NCI-H2081 (cell line): Measurements from ENCODE around the gene TRIM8.

Experiments
- DNase-seq, 2 experiments: peaks; one replicate each; lab custom pipeline; 2025; lab: John Stamatoyannopoulos, UW

TRIM8 gene

DNA sequence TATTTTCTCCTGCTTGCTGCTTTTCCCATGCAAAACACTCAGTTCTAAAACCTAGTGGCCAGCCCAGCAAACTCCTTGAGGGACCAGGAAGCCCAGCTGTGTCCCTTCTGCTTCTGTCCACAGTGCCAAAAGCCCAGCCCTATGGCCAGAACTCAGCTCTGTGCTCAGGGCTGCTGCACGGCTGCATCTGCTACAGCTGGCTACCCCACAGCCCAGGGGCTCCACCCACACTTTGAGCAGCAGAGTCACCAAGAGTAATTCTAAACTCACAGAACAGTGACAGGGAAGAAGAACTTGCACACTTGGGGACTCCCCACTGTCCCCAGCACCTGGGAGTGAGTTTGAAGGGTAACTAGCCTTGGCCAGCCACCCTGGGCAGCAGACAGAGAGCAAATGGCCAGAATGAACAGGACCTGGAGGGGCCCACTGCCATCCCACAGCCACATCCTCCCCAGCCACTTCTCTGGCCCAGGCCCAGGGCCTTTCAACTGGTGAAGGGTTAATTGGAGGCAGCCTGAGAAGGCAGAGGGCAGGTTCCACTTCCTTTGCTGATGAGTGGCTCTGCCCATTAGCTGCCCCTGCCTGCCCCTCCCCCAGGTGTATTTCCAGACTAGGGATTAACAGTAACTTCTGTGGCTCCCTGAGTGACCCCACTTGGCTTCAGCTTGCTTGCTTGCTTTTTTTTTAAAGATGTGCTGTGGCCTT is 28.1 kb upstream of the TRIM8 start:
- no peak for DNase-seq

DNA sequence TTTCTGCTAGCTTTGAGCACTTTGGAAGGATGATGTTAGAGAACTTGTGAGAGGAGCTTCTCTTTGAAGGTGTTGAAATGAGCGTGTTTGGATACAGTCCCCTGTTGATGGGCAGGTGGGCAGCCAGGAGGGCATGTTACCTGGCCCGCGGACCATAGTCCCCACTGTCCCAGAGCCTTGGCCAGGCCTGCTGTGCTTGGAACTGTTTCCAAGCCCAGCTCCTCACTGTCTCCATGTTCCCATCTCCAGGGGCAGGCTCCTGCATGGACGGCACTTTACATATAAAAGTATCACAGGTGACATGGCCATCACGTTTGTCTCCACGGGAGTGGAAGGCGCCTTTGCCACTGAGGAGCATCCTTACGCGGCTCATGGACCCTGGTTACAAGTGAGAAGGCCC is 27.2 kb upstream of the TRIM8 start:
- no peak for DNase-seq

DNA sequence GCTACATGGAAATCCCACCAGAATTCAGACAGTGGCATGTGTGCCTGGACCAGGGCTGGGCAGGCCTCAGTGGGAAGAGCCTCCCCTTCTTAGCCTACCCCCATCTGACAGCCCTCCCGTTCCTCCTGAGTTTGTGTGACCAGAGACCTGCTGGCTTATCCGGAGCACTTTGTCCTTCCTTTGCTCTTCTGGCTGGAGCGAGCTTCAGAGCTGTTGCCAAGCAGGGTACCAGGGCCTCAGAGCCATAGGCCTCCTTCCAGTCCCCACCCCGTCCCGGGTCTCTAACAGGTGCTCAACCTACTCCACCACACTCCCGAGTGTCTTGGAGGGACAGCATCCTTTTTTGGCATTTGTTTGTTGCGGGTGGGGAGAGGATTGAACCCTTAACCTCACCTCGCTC is 26.5 kb upstream of the TRIM8 start:
- DNase-seq, result no peak

DNA sequence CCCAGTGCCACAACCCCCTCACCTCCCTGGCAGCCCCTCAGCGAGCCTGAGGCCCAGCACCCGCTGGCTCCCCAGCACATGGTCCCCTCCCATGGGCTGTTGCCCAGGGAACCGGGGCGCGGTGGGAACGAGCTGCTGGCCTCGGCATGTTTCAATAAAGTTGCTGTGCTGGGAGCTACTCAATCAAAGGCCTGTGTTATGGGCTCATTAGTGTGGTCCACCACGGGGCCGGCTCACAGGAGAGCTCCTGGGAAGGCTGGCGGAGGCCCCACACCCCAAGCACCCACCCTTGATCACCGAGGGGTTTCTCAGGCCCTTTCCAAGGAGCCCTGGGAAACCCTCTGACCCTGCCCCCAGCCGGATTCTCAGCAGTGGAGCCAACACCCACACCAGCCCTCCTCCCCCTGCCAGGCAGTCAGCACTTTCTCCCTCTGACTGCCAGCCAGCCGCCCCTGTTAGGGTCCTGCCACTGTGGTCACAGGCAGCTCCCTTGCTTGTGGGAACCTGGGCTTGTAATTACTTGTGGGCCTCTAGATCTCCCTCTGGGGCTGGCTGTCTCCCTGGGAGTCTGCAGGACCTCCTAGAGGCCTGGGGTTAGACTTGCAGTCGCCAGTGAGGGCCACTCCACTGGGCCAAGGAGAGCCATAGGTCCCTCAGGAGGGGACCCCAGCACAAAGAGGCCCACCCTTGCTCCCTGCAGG is 24.8 kb upstream of the TRIM8 start:
- no peak for DNase-seq

DNA sequence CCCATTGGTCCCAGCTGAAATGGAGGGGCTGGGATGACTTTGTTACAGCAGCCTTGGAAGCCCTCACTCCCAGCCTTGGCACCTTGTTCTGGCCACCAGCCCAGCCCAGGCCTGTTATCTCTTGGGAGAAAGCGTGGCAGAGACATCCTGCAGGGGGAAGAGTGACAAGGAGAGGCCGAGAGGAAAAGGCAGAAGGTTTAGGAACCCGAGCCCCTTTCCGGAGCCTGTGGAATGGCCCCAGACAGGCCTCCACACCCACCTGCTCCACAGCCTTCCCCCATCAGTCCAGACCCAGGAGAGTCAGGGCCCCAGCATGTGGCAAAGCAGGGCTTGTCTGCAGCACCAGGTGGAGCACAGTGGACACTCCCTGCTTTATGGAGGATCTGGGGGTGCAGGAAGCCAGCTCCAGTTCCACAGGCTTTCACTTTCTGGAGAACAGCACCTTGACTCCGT is 24.1 kb upstream of the TRIM8 start:
- DNase-seq, result no peak

DNA sequence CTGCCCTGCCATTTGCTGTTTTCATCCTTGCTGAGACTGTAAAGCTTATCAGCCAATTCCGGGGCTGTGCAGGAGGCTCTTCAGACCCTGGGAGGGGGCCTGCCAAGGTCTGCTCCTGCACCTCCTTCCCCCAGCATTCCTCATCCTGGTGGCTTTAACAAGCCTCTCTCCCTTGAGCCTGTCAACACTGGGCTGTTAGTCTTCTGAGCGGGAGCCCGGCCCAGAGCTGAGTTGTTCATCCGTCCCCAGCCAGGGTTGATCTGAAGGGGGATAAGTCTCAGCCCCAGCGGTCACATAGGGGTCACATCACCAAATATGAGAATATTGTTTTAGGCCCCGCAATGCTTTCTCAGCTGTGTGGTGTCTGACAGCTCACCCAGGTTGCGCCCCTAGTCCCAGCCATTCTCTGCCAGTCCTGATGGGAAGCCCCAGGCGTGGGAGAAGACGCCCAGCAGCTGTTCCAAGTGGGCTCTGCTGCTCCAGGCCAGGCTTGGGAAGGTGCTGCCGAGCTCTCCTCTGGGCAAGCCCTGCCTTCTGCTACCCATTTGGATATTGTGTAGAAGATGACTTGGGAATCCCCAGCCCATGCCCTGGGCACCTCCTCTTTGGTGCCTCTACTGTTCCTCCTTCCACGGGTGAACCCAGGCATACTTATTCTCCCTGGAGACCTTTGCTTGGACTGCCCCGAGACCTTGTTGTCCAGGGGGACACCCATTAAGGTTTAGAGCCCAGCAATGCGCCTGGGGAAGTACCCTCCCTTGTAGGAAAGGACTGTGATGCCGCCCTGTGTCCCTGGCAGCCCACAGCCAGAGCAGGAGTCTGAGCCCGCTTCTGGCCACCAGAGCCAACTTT is 23.5 kb upstream of the TRIM8 start:
- DNase-seq, result no peak

DNA sequence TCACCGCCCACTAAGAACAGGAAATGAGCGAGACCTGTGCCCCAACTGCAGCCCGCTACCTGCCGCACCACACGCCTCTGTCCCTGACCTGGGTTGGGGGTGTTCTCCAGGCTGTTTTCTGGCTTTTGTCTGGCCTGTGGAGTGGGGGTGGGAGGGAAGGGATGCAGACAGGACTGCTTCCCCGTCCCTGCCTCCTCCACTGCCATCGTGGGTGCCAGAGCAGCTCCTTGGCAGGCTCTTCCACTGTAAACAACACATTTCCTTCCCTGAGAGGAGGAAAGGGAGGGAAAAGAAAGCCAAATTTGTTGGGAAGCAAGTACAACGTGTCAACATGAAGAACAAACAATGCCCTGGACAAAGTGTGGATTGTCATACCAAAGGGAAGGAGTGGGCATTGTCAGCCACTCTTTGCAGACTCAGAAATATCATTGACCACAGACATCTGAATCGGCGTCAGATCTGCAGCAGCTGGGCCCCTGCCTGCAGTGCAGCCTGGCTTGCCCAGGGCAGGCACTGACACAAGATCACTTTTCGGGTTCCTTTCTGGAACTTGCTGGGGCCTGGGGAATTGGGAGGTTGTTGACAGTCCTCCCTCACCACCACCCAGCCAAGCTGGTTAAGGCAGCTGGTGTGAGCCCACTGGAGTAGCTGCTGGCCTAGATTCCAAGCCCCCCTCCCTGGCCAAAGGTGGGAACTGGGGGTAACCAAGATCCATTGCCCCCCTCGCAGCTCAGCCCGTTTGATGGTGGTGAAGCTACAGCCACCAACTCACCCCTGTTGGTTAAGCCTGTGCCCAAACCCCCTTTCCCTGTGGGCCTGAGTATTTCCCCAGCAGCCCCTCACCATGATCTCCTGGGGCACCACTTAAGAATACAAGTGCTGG is 22.6 kb upstream of the TRIM8 start:
- no peak for DNase-seq

DNA sequence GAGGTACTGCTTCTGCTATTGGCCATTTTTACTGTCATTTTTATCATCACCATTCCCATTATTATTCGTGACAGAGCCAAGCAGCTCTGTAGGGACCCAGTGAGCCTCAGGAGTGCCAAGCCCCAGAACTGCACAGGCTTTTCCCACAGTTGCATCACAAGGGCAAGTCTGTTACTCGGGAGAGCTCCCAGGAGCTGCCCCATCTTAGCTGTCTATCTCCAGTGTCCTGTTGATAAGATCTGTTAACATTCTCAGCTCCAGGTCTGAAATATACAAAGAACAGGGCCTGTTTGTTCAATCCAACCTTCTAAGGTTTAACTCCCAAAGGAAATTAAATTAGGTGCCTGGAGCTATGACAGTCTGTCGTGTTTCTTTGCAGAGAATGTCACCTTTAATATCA is 20.2 kb upstream of the TRIM8 start:
- DNase-seq, result no peak

DNA sequence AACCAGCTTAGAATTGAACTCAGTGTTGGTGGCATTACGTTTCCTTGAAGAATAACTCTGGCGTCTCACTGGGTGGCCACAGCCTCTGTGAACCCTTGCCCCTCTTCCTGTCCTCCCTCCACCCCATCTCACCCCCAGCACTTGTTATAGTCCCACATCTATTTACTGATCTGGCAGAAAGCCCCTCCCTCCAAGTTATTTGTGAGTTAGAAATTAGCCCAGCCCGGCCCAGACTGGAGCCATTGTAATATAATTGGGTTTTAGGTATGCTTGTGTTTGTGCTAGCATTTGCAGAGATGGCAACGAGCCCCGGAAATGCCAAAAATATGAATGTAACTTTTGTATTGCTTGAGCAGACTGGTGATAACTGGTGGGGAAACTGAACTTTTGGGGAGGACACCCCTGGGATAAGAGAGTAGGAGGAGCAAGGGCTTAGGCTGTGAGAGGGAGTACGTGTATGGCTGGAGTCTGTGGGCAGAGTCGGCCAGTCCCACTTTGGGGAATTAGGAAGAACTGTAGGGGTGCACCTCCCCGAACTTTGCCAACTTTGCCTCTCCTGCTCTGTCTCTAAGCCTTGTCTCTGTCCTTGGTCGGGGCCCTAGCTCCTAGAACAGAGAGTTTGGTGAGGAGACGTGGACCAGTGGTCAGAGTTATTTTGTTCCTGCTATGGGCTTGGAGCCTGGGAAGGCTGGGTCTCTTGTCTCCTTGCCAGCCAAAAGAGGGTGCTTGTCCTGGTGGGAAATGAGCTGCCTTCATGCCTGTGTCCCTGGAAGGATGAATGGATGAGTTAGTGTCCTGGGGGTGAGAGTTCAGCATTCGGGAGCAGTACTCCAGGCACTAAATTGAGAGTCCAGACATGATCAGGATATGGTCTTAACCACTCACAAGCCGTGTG is 19.3 kb upstream of the TRIM8 start:
- no peak for DNase-seq

DNA sequence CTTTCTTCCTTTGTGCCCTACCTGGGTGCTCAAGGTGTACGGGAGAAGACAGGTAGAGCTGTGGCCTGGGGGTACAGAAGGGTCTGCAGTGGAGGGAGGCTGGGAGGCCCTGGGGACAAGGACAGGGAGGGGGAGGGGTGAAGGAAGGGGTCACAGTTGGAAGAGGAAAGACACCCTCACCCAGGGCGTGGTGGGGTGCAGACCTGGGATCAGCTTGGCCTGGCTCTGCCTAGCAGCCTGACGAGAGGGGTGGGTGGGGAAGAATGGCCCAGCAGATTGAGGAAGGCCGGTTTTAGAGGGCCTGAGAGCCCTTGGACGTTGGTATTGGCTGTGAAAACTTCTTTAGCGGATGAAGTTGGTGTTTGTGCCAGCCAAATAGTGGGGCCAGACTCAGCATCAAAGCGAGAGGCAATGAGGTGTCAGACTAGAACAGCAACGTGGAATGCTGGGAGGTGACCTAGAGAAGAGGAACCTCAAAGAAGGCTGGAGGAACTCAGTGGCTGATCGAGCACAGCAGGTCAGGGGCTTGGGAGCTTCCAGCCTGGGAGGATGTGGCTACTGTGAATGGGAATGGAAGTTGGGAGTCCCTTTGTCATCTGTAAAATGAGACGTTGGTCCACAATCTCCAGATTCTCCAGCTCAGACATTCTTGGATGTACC is 18.1 kb upstream of the TRIM8 start:
- DNase-seq, result no peak

DNA sequence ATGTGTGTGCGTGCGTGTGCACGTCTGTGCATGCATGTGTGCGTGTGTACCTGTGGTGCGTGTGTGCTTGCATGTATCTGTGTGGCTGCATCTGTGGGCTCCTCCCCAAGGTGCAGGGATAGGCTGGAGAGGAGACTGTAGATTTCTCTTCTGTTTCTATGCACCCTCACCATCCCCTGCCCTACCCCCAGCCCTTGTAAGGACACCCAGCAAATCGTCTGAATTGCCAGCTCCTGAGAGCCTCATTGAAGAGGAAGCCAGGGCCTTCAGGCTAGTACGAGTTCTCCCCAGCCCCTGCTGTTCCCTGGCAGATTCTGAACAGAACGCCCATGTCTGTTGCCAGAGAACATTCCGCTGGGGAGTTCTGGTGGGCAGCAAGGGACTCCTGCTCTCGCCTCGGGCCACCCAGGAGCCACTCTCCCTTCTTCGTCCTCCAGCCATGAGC is 17.0 kb upstream of the TRIM8 start:
- no peak for DNase-seq

DNA sequence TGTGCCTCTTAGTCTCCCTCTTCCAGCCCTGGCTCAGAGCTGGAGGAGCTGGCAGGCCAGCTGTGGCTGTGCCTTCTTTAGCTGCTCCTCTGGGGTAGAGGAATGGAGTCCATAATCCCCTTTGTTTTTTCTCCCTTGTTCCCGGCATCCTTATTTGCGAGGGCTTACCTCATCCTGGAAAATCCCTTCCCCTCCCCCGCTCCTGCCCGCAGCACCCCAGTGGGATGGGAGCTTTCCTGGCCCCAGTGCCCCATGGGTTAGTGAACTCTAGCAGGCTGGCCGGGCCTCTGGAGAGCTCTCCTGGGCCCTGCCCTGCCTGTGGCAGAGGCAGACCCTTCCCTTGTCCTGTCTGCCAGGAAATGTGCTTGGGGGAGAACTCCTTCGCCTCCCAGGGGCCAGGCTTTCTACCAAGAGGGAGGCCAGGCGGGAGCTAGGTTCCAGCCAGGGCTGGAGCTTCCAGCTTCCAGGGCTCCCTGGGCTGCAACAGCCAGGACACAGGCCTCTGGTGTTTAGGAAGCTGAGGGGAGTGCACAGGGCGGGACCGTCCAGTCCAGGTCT is 16.5 kb upstream of the TRIM8 start:
- no peak for DNase-seq

DNA sequence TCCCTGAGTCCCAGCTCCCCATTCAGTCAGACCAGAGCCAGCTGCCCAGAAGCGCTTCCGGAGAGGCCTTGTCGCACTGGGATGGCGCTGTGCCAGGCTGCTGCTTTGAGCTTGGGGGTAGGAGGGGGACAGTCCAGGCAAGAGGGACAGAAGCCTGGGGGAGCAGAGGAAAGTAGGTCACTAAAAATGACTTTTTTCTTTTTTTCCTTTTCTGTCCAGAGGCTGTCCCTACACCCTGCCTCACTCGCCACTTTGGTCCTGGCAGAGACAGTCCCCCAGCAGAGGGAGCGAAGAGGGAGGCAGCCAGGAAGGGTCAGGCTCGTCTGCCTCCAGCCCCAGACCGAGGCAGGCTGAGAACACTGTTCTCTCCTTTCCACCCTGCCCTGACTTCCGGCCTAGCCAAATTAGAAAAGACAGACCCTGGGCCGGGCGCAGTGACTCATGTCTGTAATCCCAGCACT is 15.8 kb upstream of the TRIM8 start:
- DNase-seq, result no peak

DNA sequence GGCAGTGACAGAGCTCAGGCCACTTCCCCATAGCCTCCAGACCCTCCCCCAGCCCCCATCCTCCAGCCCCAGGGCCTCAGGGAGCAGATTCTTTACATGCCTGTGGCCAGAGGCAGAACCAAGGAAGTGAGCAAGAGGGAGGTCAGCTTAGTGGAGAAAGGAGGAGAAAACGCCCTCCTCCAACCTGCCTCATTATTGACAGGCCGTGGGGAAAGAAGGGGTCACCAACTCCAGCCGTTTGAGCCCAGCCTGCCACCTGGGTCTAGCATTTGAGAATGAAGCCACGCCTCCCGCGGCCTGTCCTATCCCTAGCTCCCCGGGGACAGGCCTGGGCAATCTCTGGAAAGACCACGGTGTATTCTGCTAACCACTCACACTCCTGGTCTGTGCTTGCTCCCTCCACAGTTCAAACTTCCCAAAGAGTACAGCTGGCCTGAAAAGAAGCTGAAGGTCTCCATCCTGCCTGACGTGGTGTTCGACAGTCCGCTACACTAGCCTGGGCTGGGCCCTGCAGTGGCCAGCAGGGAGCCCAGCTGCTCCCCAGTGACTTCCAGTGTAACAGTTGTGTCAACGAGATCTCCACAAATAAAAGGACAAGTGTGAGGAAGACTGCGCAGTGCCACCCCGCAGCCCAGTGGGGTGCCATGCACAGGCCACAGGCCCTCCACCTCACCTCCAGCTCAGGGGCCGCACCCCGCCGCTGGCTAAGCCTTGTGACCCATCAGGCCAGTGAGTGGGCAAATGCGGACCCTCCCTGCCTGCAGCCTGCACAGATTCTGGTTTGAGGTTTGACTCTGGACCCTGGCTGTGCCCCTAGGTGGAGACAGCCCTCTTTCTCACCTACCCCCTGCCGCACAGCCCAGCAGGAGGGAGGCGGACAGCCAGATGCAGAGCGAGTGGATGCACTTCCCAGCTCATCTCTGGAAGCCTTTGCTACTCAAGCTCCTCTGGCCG is 14.3 kb upstream of the TRIM8 start:
- DNase-seq, result no peak

DNA sequence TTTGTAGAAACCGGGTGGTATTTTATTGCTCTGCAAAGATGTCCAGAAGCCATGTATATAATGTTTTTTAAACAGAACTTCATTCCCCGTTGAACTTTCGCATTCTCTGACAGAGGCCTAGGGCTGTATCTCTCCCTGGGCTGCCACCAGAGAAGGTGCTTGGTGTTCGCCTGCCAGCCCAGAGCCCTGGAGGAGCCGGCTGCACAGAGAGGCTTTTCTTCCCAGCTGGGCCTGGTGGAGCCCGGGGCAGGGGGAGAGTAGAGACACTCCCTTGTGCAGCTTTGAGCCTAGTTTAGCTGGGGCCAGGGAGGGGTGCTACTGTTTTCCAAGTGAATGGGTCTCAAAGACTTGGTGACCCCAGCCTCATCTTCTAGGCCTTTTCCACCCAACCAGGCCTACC is 13.6 kb upstream of the TRIM8 start:
- DNase-seq, result no peak

DNA sequence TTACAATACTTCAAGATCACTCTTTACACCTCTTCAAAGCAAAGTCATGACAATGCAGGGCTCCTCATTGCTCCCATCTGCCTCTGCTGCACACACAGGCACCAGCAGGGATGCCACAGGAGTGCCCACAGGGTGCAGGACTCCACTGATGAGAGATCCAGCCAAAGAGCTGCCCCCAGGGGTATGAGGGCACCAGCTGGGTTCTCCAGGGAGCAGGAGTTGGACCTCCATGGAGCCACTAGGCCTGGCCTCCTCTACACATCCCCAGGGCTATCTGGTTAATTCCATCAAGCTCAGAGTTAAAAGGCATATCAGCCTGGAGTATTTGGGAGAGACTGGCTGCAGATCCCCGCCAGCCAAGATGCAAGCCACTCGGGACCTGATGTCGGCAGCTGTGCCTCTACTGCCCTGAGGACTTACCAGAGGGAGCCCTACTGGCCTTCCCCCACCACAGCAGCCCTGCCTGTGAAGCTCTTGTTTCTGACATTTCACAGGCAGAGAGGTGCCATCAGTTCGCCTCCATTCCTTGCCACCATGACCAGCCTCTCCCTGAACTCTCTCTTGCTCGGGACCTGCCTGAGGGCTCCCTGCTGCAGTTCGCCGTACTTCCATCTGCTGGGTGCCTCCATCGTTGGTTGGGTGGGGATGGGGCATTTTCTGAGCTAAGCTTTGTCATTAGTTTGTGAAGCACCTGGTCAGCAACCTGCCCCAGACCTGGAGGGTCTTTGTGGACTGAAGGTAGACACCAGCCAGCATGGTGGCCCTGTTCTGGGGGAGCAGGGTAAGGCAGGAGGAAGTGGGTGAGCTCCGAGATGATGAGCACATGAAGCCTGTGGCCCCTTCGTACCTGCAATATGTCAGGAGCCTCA is 12.5 kb upstream of the TRIM8 start:
- no peak for DNase-seq

DNA sequence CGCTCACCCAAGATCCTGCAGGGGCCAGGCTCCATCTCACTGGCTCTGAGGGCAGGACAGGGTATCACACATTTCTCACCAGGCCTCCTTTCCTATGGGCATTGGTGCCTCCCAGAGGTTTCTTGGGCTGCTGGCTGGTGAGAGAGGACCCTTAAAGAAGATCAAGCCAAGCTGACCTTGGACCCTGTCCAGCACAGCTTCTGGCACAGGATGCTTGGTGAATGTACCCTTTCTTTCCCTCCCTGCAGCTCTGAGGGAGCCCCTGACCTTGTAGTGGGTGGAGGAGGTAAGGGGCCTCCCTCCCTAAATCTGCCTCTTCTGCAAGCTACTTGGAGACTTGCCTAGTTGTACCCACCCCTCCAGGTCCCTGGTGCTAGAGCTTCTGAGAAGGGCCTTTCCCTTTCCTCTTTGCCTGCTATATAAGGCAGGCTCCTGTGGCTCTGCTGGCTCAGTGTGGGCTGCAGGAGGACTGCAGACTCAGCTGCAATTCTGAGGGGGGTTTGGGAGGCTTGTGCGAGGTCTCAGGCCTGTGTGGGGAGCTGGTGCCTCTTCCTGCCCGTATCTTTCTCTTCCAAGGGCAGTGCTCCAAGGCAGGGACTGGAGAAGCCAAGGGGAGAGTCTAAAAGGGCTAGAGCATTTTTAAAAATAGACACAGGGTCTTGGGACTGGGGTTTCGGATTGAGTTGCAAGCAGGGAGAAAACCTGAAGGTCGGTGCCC is 11.7 kb upstream of the TRIM8 start:
- no peak for DNase-seq
